ENCODE data around the gene NKX2-8.

The NKX2-8 gene

DNA sequence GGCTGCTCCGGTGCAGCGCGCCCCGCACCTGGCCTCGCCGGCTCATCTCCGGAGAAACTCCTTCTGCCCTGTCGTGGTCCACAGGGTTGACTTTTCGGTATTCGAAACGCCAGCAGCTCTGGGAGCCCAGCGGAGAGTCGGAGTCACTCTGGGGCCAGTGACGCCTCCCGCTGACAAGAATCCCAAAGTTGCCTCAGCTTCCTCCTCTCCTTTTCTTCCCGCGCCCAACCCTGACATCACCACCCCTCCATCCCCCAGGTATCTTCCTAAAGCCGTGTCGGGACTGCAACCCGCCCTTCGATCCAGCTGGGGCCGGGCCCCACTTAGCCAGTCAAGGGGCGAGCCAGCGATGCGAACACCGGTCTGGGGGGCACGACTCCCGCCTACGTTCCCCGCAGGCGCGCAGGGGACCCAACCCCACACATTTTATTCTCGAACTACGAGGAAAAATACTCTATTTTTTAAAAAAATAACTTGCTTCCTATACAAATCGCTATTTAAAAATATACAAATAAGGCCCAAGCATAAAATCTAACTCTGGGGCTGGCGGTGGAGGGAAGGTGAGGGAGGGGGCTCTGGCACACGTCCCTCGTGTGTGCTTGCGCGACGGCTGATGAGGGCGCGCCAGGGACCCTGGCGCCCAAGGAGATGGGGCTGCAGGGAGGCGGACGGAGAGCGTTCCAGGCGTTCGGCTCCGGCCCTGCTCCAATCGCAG, 2.1 kb downstream of the NKX2-8 start:
- Histone ChIP-seq H3K27me3 (replicated peaks; ENCODE audit: insufficient read depth, low read length) (no peaks in the 10 kb centered on the region), H2AFZ (ENCODE audit: low read length) (no peak overlapping the region), H3K9me3 (replicated peaks; ENCODE audit: insufficient read depth, low read length) (no peaks in the 10 kb centered on the region), H3K79me2 (ENCODE audit: low read length) (no peaks in the 10 kb centered on the region), H3K9me2 (replicated peaks; ENCODE audit: insufficient read depth, low read length) (no peaks in the 10 kb centered on the region), H4K20me1 (ENCODE audit: insufficient read depth, low read length) (no peaks in the 10 kb centered on the region), H3F3A (ENCODE audit: insufficient read depth, low read length) (no peaks in the 10 kb centered on the region), H3K27ac (ENCODE audit: low read length) (no peak overlapping the region), H3K36me3 (replicated peaks; ENCODE audit: insufficient read depth, low read length) (no peaks in the 10 kb centered on the region), H3K4me3 (ENCODE audit: low read length) (no peak overlapping the region), H3K4me1 (ENCODE audit: low read length) (no peaks in the 10 kb centered on the region), H3K4me2 (ENCODE audit: low read depth, low read length) (no peak overlapping the region), H3K9ac (ENCODE audit: low read length) (no peak overlapping the region)
- no peak for DNase-seq
- TF ChIP-seq, protein P1, sequence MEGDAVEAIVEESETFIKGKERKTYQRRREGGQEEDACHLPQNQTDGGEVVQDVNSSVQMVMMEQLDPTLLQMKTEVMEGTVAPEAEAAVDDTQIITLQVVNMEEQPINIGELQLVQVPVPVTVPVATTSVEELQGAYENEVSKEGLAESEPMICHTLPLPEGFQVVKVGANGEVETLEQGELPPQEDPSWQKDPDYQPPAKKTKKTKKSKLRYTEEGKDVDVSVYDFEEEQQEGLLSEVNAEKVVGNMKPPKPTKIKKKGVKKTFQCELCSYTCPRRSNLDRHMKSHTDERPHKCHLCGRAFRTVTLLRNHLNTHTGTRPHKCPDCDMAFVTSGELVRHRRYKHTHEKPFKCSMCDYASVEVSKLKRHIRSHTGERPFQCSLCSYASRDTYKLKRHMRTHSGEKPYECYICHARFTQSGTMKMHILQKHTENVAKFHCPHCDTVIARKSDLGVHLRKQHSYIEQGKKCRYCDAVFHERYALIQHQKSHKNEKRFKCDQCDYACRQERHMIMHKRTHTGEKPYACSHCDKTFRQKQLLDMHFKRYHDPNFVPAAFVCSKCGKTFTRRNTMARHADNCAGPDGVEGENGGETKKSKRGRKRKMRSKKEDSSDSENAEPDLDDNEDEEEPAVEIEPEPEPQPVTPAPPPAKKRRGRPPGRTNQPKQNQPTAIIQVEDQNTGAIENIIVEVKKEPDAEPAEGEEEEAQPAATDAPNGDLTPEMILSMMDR (IDR thresholded peaks at IDR 0.05; ENCODE audit: low read length), result no peak
- no peak for TF ChIP-seq EZH2 (optimal IDR thresholded peaks at IDR 0.05; ENCODE audit: low read depth, low read length)
- TF ChIP-seq EZH2phosphoT487 (IDR thresholded peaks at IDR 0.05; ENCODE audit: low read length), result no peak

DNA sequence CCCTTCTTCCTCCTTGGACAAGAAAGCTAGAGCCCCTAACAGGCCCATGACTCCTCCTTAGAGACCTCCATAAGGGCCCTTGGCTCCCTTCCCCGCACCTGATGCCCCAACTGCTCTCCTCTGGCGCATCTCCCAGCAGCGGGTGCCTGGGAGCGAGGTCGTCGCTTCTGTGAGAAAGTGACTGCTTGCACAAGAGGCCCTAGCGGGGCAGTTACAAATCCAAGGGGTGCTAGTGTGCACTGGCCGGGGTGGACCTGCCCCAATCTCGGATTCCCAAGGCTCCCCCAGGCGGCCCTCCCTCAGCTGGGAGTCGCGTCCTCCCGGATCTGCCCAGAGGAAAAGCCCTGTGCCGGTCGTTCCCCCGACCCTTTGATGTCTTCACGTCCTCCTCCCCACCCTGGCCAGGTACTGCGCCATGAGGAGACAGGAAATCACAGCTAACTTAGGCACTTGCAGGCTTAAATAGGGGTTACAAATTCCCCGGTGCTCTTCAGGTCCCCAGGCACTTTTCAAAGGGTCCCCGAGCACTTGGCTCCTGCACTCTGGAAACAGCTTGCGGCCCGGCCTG, 2.8 kb downstream of the NKX2-8 start:
- no peaks in the 10 kb centered on the region for H3K36me3 ChIP-seq (replicated peaks; ENCODE audit: insufficient read depth, low read length)
- H3K4me2 ChIP-seq (ENCODE audit: low read depth, low read length), result no peak overlapping the region
- DNase-seq, result no peak
- H3K9me3 ChIP-seq (replicated peaks; ENCODE audit: insufficient read depth, low read length), result no peaks in the 10 kb centered on the region
- no peaks in the 10 kb centered on the region for H3K27me3 ChIP-seq (replicated peaks; ENCODE audit: insufficient read depth, low read length)
- H3K79me2 ChIP-seq (ENCODE audit: low read length), result no peaks in the 10 kb centered on the region
- H3K4me3 ChIP-seq (ENCODE audit: low read length), result no peak overlapping the region
- no peaks in the 10 kb centered on the region for H3K9me2 ChIP-seq (replicated peaks; ENCODE audit: insufficient read depth, low read length)
- H3K4me1 ChIP-seq (ENCODE audit: low read length), result no peaks in the 10 kb centered on the region
- no peak overlapping the region for H3K27ac ChIP-seq (ENCODE audit: low read length)
- TF ChIP-seq EZH2 (optimal IDR thresholded peaks at IDR 0.05; ENCODE audit: low read depth, low read length), result no peak
- no peak for TF ChIP-seq EZH2phosphoT487 (IDR thresholded peaks at IDR 0.05; ENCODE audit: low read length)
- TF ChIP-seq, protein P1 (IDR thresholded peaks at IDR 0.05; ENCODE audit: low read length), result no peak
- H3F3A ChIP-seq (ENCODE audit: insufficient read depth, low read length), result no peaks in the 10 kb centered on the region
- H4K20me1 ChIP-seq (ENCODE audit: insufficient read depth, low read length), result no peaks in the 10 kb centered on the region
- no peak overlapping the region for H2AFZ ChIP-seq (ENCODE audit: low read length)
- no peak overlapping the region for H3K9ac ChIP-seq (ENCODE audit: low read length)

DNA sequence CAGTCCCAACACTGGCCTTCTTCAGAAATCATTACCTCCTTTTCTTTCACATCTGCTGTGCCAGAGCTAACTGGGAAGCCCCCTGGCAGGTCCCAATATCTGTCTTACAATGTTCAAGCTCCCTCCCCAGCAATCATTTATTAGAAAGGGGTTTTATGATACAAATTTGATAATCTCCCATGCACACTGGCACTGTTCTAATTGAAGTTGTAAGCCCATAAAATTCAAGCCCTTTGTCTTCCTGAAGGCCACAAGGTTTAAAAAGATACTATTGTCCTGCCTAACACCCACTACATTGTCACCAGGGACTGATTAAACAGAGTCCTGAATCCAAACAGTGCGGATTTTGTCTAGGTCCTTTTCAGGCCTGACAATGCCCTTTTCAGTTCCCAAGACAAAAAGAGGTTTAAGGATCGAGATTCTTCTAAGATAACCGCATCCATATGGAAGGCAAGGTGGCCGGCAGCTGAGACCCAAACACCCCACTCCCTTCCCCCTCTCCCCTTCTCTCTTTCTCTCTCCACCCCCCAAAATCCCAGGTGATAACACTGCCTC, 3.3 kb downstream of the NKX2-8 start:
- TF ChIP-seq, protein P1 (IDR thresholded peaks at IDR 0.05; ENCODE audit: low read length), result no peak
- TF ChIP-seq EZH2 (optimal IDR thresholded peaks at IDR 0.05; ENCODE audit: low read depth, low read length) (no peak), EZH2phosphoT487 (IDR thresholded peaks at IDR 0.05; ENCODE audit: low read length) (no peak)
- Histone ChIP-seq H2AFZ (ENCODE audit: low read length) (no peak overlapping the region), H3K9ac (ENCODE audit: low read length) (no peak overlapping the region), H3K9me2 (replicated peaks; ENCODE audit: insufficient read depth, low read length) (no peaks in the 10 kb centered on the region), H3K9me3 (replicated peaks; ENCODE audit: insufficient read depth, low read length) (no peaks in the 10 kb centered on the region), H4K20me1 (ENCODE audit: insufficient read depth, low read length) (no peaks in the 10 kb centered on the region), H3K4me2 (ENCODE audit: low read depth, low read length) (no peak overlapping the region), H3K27ac (ENCODE audit: low read length) (no peak overlapping the region), H3K4me1 (ENCODE audit: low read length) (no peaks in the 10 kb centered on the region), H3K4me3 (ENCODE audit: low read length) (no peak overlapping the region), H3K79me2 (ENCODE audit: low read length) (no peaks in the 10 kb centered on the region), H3F3A (ENCODE audit: insufficient read depth, low read length) (no peaks in the 10 kb centered on the region), H3K27me3 (replicated peaks; ENCODE audit: insufficient read depth, low read length) (no peaks in the 10 kb centered on the region), H3K36me3 (replicated peaks; ENCODE audit: insufficient read depth, low read length) (no peaks in the 10 kb centered on the region)
- DNase-seq, result no peak

Data from MM.1S (cell line).